T-cell (primary cell): ENCODE results near the gene STK10. TPM values are rescaled to one million over a fixed set of nuclear protein-coding genes. Genes with fewer than 3 reads are reported as not detected.

Source experiments
- ATAC-seq, 4 experiments: fragments of 200-7000 bp in 3 of 4; fragments of 150-1000 bp in 1 of 4; cut with Tn5 transposase; replicated peaks in 1 of 4; 1 replicate in 3 of 4; 2 replicates in 1 of 4; pipeline ENCODE4 v1.10.0; 2021; ENCODE audit warnings: moderate library complexity in 3 of 4, mild to moderate bottlenecking in 2 of 4, moderate number of reproducible peaks in 1 of 4
- CTCF ChIA-PET, 2 donors: fragments of 300-600 bp; sonication (Branson Sonifier 250); formaldehyde crosslinking; loops; one replicate each; lab custom pipeline; 2022; ENCODE audit warnings: antibody characterized with exemption in 2 of 2; lab: Charles Lee
- POLR2A ChIA-PET, 2 donors: fragments of 300-600 bp; sonication (Branson Sonifier 250); formaldehyde crosslinking; loops; one replicate each; lab custom pipeline; 2022; ENCODE audit warnings: antibody characterized with exemption in 2 of 2; lab: Charles Lee
- DNase-seq, 35 experiments: peaks; one replicate each; pipeline versions ENCODE4 v3.0.0 to v3.0.0-alpha.2; 2013 to 2023
- H3K27ac ChIP-seq: one replicate; pipeline ENCODE4 v1.5.1; 2013; ENCODE audit warnings: low read length
- H3K27me3 ChIP-seq, 2 experiments: replicated peaks in 1 of 2; 1 replicate in 1 of 2; 2 replicates in 1 of 2; pipeline versions ENCODE4 v1.6.1 to v1.7.0; 2013; ENCODE audit warnings: low read length in 1 of 2, mixed read lengths in 1 of 2; ENCODE audit not compliant: control insufficient read depth in 2 of 2, insufficient read depth in 2 of 2; ENCODE audit errors: extremely low read depth in 1 of 2
- H3K36me3 ChIP-seq, 2 donors: 1 replicate in 1 of 2; 2 replicates in 1 of 2; pipeline versions ENCODE4 v1.6.1 to v1.7.0; 2013; ENCODE audit warnings: low read length in 1 of 2; ENCODE audit not compliant: control insufficient read depth in 2 of 2, insufficient read depth in 1 of 2; ENCODE audit errors: extremely low read depth in 1 of 2
- H3K4me1 ChIP-seq, 2 experiments: 1 replicate in 1 of 2; 2 replicates in 1 of 2; pipeline versions ENCODE4 v1.6.1 to v1.7.0; 2013; ENCODE audit warnings: low read length in 2 of 2, mixed read lengths in 1 of 2; ENCODE audit not compliant: insufficient read depth in 2 of 2, control insufficient read depth in 1 of 2; ENCODE audit errors: extremely low read depth in 1 of 2
- H3K4me3 ChIP-seq, 2 donors: 1 replicate in 1 of 2; 2 replicates in 1 of 2; pipeline versions ENCODE4 v1.5.1 to v1.7.0; 2013; ENCODE audit warnings: mild to moderate bottlenecking in 2 of 2, low read length in 1 of 2, moderate library complexity in 1 of 2; ENCODE audit not compliant: control insufficient read depth in 1 of 2; ENCODE audit errors: extremely low read depth in 1 of 2
- H3K9me3 ChIP-seq: 2 replicates; pipeline ENCODE4 v1.7.0; 2013
- H3K27ac Mint-ChIP-seq, 2 donors: one replicate each; pipeline ENCODE4 v1.8.0; 2020 to 2021; ENCODE audit warnings: mild to moderate bottlenecking in 2 of 2, mixed read lengths in 2 of 2
- H3K27me3 Mint-ChIP-seq, 2 donors: one replicate each; pipeline ENCODE4 v1.8.0; 2021 to 2022; ENCODE audit warnings: mixed read lengths in 2 of 2
- H3K36me3 Mint-ChIP-seq: one replicate; pipeline ENCODE4 v1.8.0; 2021; ENCODE audit warnings: mixed read lengths
- H3K4me1 Mint-ChIP-seq, 3 donors: one replicate each; pipeline ENCODE4 v1.8.0; 2020 to 2022; ENCODE audit warnings: mixed read lengths in 3 of 3, mild to moderate bottlenecking in 1 of 3
- H3K4me3 Mint-ChIP-seq, 3 donors: one replicate each; pipeline ENCODE4 v1.8.0; 2020 to 2022; ENCODE audit warnings: mild to moderate bottlenecking in 3 of 3, mixed read lengths in 3 of 3, moderate library complexity in 3 of 3
- H3K9me3 Mint-ChIP-seq, 3 donors: one replicate each; pipeline ENCODE4 v1.8.0; 2020 to 2022; ENCODE audit warnings: mixed read lengths in 3 of 3
- WGBS: methylation state at CpG from one replicate; pipeline ENCODE4 v1.1.5; 2013; ENCODE audit warnings: missing lambda C conversion rate; ENCODE audit not compliant: insufficient coverage; 5-methylcytosine and 5-hydroxymethylcytosine counted together
- total RNA-seq, 35 experiments: library from RNA in 6 of 35; stranded (reverse) in 6 of 35; fragments of 120-200 nt in 1 of 35; gene quantifications; one replicate each; pipeline versions ENCODE4 v1.2.1 to v1.2.4 and lab custom pipeline; 2013 to 2026

The STK10 gene
- total RNA-seq, 5 donors from 2014 or later (not counting 1 experiment from before 2014, with no cell fraction given): 305 to 437 (median 331) TPM

GRCh38 chr5:172110921-172111851, 76.8 kb downstream of the STK10 start:
- H3K9me3 Mint-ChIP-seq: no peaks in the 10 kb centered on the region
- Histone ChIP-seq H3K36me3 (peaks cover 6 to 44% of the 10 kb centered on the region in 2 donors), H3K9me3 (no peaks in the 10 kb centered on the region), H3K4me3 (peak overlapping the region; percentile 28 to 36), H3K4me1 (peaks cover 46 to 95% of the 10 kb centered on the region in 2 experiments), H3K27ac (peak overlapping the region; percentile 90), H3K27me3 (no peaks in the 10 kb centered on the region)
- ChIA-PET POLR2A (interaction anchor here (0.8 to 1.1 kb wide), 3 partner anchors 63 to 654 kb away, joined by 3 to 4 read pairs (median 4); no protein-coding TSS in a partner anchor), CTCF (interaction anchor here (0.6 to 2.7 kb wide), 9 partner anchors 18 to 199 kb away, joined by 3 to 15 read pairs (median 4); partner anchors contain the start of gene STK10 (in 2 of the 2))
- ATAC-seq (peak; percentile 69 to 77 (median 72)), DNase-seq (peak; percentile 51 to 87 (median 69))
- H3K27ac Mint-ChIP-seq: peak overlapping the region; percentile 87 to 98
- H3K4me3 Mint-ChIP-seq: peak overlapping the region; percentile 70 to 76 (median 70)
- peaks cover 27% of the 10 kb centered on the region for H3K36me3 Mint-ChIP-seq
- H3K27me3 Mint-ChIP-seq: no peaks in the 10 kb centered on the region
- peaks cover 82 to 86% (median 82%) of the 10 kb centered on the region in 3 donors for H3K4me1 Mint-ChIP-seq
- WGBS: 15% methylated on average over 10 of the region's 17 CpGs

GRCh38 chr5:172110260-172110815, 77.7 kb downstream of the STK10 start:
- no peaks in the 10 kb centered on the region for H3K9me3 Mint-ChIP-seq
- WGBS: 81% methylated on average over 8 of the region's 14 CpGs
- no peak for ATAC-seq
- H3K27ac ChIP-seq: peak overlapping the region; percentile 90
- peak overlapping the region; percentile 87 to 98 for H3K27ac Mint-ChIP-seq
- H3K4me1 ChIP-seq: peaks cover 39 to 92% of the 10 kb centered on the region in 2 experiments
- H3K27me3 ChIP-seq: no peaks in the 10 kb centered on the region
- POLR2A ChIA-PET: no interaction called here
- H3K4me3 Mint-ChIP-seq: peak overlapping the region in 2 of 3 donors; percentile 24 to 76
- H3K9me3 ChIP-seq: no peaks in the 10 kb centered on the region
- H3K36me3 ChIP-seq: peaks cover 12 to 45% of the 10 kb centered on the region in 2 donors
- no peak for DNase-seq
- H3K4me3 ChIP-seq: no peak overlapping the region
- H3K4me1 Mint-ChIP-seq: peaks cover 73 to 82% (median 74%) of the 10 kb centered on the region in 3 donors
- no peaks in the 10 kb centered on the region for H3K27me3 Mint-ChIP-seq
- peaks cover 24% of the 10 kb centered on the region for H3K36me3 Mint-ChIP-seq
- CTCF ChIA-PET: interaction anchor here (0.6 to 2.7 kb wide), 4 partner anchors 27 to 78 kb away, joined by 3 to 14 read pairs (median 9); partner anchors contain the start of gene STK10 (in 2 of the 2)

- peak overlapping the region; percentile 87 to 98 for H3K27ac Mint-ChIP-seq
- H3K4me3 Mint-ChIP-seq: peak overlapping the region in 2 of 3 donors; percentile 34 to 76
- peaks cover 33 to 89% of the 10 kb centered on the region in 2 experiments for H3K4me1 ChIP-seq
Observed at GRCh38 chr5:172109749-172110148, 78.3 kb downstream of the STK10 start.

GRCh38 chr5:172107571-172107970, 80.5 kb downstream of the STK10 start:
- no peaks in the 10 kb centered on the region for H3K9me3 Mint-ChIP-seq
- peak overlapping the region; percentile 62 to 84 for H3K27ac Mint-ChIP-seq
- POLR2A ChIA-PET: interaction anchor here in 1 of 2 donors (0.8 kb wide), 1 partner anchor 80 kb away, joined by 3 read pairs; no protein-coding TSS in a partner anchor
- H3K27me3 ChIP-seq: no peaks in the 10 kb centered on the region
- H3K27ac ChIP-seq: peak overlapping the region; percentile 30
- DNase-seq (no peak), ATAC-seq (no peak)
- H3K36me3 ChIP-seq: peaks cover 25 to 72% of the 10 kb centered on the region in 2 donors
- H3K4me3 Mint-ChIP-seq: no peak overlapping the region
- H3K4me3 ChIP-seq: no peak overlapping the region
- H3K27me3 Mint-ChIP-seq: no peaks in the 10 kb centered on the region
- peaks cover 47 to 63% (median 53%) of the 10 kb centered on the region in 3 donors for H3K4me1 Mint-ChIP-seq
- 88% methylated on average over 7 of the region's 13 CpGs for WGBS
- H3K9me3 ChIP-seq: no peaks in the 10 kb centered on the region
- peaks cover 37% of the 10 kb centered on the region for H3K36me3 Mint-ChIP-seq
- CTCF ChIA-PET: interaction anchor here (0.9 to 2.9 kb wide), 4 partner anchors 67 to 186 kb away, joined by 3 to 18 read pairs (median 6); partner anchors contain the start of gene STK10 (in 2 of the 2)
- peaks cover 20 to 70% of the 10 kb centered on the region in 2 experiments for H3K4me1 ChIP-seq

More at GRCh38 chr5:172109749-172110148, 78.3 kb downstream of the STK10 start:
- Mint-ChIP-seq H3K4me1 (peaks cover 67 to 79% (median 68%) of the 10 kb centered on the region in 3 donors), H3K36me3 (peaks cover 24% of the 10 kb centered on the region), H3K27me3 (no peaks in the 10 kb centered on the region), H3K9me3 (no peaks in the 10 kb centered on the region)
- whole genome bisulfite sequencing: 62% methylated on average over 4 of the region's 8 CpGs
- no peaks in the 10 kb centered on the region for H3K9me3 ChIP-seq
- H3K36me3 ChIP-seq: peaks cover 16 to 50% of the 10 kb centered on the region in 2 donors
- H3K27me3 ChIP-seq: no peaks in the 10 kb centered on the region
- ChIA-PET POLR2A (no interaction called here), CTCF (interaction anchor here (0.6 to 2.7 kb wide), 4 partner anchors 28 to 86 kb away, joined by 3 to 14 read pairs (median 4); partner anchors contain the start of gene STK10 (in 2 of the 2))
- H3K4me3 ChIP-seq: no peak overlapping the region
- DNase-seq (no peak), ATAC-seq (no peak)
- H3K27ac ChIP-seq: peak overlapping the region; percentile 90

GRCh38 chr5:172106511-172107356, 81.3 kb downstream of the STK10 start:
- H3K36me3 Mint-ChIP-seq: peaks cover 44% of the 10 kb centered on the region
- no peaks in the 10 kb centered on the region for H3K27me3 Mint-ChIP-seq
- Histone ChIP-seq H3K27me3 (no peaks in the 10 kb centered on the region), H3K36me3 (peaks cover 25 to 80% of the 10 kb centered on the region in 2 donors), H3K9me3 (no peaks in the 10 kb centered on the region), H3K4me3 (no peak overlapping the region), H3K4me1 (peaks cover 14 to 62% of the 10 kb centered on the region in 2 experiments), H3K27ac (peak overlapping the region; percentile 65)
- H3K27ac Mint-ChIP-seq: peak overlapping the region; percentile 62 to 84
- CTCF ChIA-PET: interaction anchor here (0.5 to 2.9 kb wide), 10 partner anchors 11 to 187 kb away, joined by 3 to 18 read pairs (median 3); partner anchors contain the start of gene STK10 (in 2 of the 2)
- POLR2A ChIA-PET: no interaction called here
- H3K4me3 Mint-ChIP-seq: peak overlapping the region in 1 of 3 donors; percentile 18
- DNase-seq: peak in 32 of 35 experiments; percentile 19 to 81 (median 52)
- ATAC-seq: peak in 3 of 4 experiments; percentile 10 to 42 (median 41)
- 42% methylated on average over 34 of the region's 39 CpGs for WGBS
- H3K9me3 Mint-ChIP-seq: no peaks in the 10 kb centered on the region
- H3K4me1 Mint-ChIP-seq: peaks cover 44 to 60% (median 51%) of the 10 kb centered on the region in 3 donors
